SK-N-MC (cell line): ENCODE data around the gene SLC16A14.

ENCODE experiments used
- EZH2 ChIP-seq: fragments of 200-600 bp; sonication (generic); IDR thresholded peaks from one replicate; pipeline ENCODE4 v1.6.1; 2017; ENCODE audit warnings: antibody characterized with exemption
- FOXP2 ChIP-seq: optimal IDR thresholded peaks from 2 replicates; pipeline ENCODE3; 2011; ENCODE audit warnings: mild to moderate bottlenecking, moderate library complexity; ENCODE audit not compliant: insufficient read depth; ENCODE audit errors: extremely low read length, control extremely low read depth
- POLR2AphosphoS5 ChIP-seq: IDR thresholded peaks from 2 replicates; pipeline ENCODE4 v1.6.1; 2012; ENCODE audit warnings: mild to moderate bottlenecking, low read depth, low read length, borderline replicate concordance

GRCh38 chr2:229993236-229993635 is 75.5 kb downstream of the SLC16A14 start:
- no peak for TF ChIP-seq EZH2
- no peak for TF ChIP-seq POLR2AphosphoS5
- no peak for TF ChIP-seq FOXP2
